Rectal smooth muscle tissue (tissue), 1 donor: ENCODE results near the gene SETD5.

Source experiments
- H3K27ac ChIP-seq: one replicate; pipeline ENCODE4 v1.7.0; 2013; ENCODE audit warnings: low read depth, low read length, inconsistent platforms
- H3K27me3 ChIP-seq: one replicate; pipeline ENCODE4 v1.7.0; 2013; ENCODE audit warnings: low read length; ENCODE audit not compliant: control insufficient read depth, insufficient read depth
- H3K36me3 ChIP-seq: one replicate; pipeline ENCODE4 v1.7.0; 2013; ENCODE audit warnings: low read length; ENCODE audit not compliant: control insufficient read depth, insufficient read depth
- H3K4me1 ChIP-seq: one replicate; pipeline ENCODE4 v1.7.0; 2013; ENCODE audit warnings: low read length; ENCODE audit not compliant: control insufficient read depth, insufficient read depth
- H3K4me3 ChIP-seq: one replicate; pipeline ENCODE4 v1.7.0; 2013; ENCODE audit warnings: low read length
- H3K9ac ChIP-seq: one replicate; pipeline ENCODE4 v1.7.0; 2013; ENCODE audit warnings: low read length

The SETD5 gene

DNA sequence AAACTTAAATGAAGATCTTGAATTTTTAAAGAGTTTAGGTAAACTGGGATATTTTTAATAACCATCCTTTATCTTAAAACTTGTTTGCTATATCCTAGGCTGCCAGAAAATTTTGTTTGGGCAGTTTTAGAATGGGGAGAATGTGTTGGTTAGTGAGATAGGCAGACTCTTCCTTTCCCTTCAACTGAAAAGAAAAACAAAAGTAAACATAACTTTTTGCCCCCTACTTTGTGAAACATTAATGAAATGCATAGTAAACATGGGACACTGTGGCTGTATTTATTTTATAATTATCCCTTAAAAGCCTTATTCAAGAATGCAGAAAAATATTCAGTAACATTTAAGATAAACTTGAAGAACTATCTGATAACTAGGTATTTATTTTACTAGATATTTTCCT lies 31.0 kb downstream of the SETD5 start:
- no peak overlapping the region for H3K9ac ChIP-seq
- no peak overlapping the region for H3K4me3 ChIP-seq
- peaks cover 19% of the 10 kb centered on the region for H3K36me3 ChIP-seq
- no peaks in the 10 kb centered on the region for H3K27me3 ChIP-seq
- H3K4me1 ChIP-seq, result peaks cover 13% of the 10 kb centered on the region
- no peak overlapping the region for H3K27ac ChIP-seq

DNA sequence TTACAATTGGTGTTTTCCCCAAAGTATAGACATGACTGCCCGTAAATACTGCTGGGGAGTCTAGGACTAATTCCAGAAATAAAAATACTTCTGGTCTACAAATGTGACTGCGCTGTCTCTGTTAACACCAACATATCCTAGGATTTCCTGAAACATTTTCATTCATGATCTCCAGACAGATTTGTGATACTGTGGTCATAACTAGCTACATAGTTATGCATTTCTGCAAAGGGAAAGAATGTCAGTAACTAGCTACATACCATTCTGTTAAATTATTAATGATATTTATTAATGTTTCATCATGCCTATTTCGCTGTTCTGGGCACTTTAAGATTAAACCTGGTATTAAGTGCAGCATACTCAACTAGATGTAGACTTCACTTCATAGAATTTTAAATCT lies 33.3 kb downstream of the SETD5 start:
- Histone ChIP-seq H3K9ac (no peak overlapping the region), H3K27me3 (no peaks in the 10 kb centered on the region), H3K27ac (no peak overlapping the region), H3K4me1 (peaks cover 4% of the 10 kb centered on the region), H3K36me3 (peaks cover 37% of the 10 kb centered on the region), H3K4me3 (no peak overlapping the region)

DNA sequence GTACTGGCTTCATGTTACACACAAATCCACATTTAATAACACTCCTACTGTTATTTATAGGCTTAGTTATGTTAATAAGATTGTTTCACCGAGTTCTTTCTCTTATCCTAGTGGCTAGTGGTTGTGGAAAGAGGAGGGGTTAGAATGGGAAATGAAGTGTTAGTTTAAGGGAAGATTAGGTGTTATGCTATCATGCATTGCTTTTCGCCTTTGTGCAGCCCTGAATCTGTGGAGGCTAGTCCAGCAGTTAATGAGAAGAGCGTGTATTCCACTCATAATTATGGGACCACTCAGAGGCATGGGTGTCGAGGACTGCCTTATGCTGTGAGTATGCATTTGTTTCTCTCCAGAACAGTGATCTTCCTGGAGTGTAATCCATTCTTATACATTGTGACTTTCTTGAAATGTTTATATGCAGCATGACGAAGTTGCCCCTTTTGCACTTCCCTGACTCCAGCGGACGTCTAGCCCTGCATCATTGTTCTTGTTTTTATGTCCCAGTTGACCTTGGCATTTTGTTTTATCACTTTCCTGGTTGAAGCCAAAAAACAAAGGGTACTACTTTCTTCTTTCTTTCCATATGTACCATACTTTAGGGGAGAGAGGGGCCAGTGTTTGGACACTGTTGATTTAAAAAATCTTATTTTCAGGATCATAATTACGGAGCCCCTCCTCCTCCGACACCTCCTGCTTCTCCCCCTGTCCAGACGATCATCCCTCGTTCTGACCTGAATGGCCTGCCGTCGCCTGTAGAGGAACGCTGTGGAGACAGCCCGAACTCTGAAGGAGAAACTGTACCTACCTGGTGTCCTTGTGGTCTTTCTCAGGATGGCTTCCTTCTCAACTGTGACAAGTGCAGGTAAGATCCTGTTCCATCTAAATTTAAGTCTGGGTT lies 36.5 kb downstream of the SETD5 start:
- Histone ChIP-seq H3K4me1 (no peaks in the 10 kb centered on the region), H3K27me3 (no peaks in the 10 kb centered on the region), H3K4me3 (no peak overlapping the region), H3K27ac (no peak overlapping the region), H3K36me3 (peaks cover 49% of the 10 kb centered on the region), H3K9ac (no peak overlapping the region)

DNA sequence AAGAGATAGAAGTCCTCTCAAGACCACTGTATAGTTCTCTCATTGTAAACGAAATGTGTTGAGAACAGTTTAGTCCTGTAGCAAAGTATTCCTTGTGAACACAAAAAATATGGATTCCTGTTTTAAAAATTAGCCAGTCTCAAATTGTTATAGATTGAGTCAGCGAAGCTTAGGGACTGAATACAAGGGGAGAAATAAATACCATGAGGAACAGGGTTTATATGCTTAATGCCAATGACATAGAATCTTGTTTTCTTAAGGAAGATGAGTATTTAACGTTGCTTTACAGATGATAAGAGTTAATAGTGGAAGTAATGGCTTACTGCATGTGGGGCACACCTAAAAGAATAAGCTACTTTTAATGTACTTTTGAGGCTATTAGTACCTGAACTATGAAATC lies 37.9 kb downstream of the SETD5 start:
- Histone ChIP-seq H3K4me3 (no peak overlapping the region), H3K4me1 (peaks cover 3% of the 10 kb centered on the region), H3K27me3 (no peaks in the 10 kb centered on the region), H3K9ac (no peak overlapping the region), H3K36me3 (peaks cover 46% of the 10 kb centered on the region), H3K27ac (no peak overlapping the region)

DNA sequence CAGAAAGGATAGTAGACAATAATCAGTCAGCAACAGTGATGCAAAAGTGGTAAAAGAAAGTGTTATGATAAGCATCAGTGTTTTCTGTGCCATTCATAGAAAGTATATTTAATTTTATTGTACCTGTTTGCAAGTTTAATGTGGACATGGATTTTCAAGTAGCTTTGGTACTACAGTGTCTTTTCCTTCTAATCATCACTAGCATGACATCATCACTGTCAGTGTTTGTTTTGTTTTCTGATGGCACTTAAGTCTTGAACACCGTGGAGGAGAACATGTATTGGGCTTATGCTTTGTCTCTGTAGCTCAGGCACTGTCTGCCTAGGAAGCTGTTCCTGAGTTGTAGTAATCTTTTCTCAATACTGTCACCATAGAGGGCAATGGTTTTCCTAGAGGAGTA lies 41.9 kb downstream of the SETD5 start:
- peaks cover 45% of the 10 kb centered on the region for H3K36me3 ChIP-seq
- H3K9ac ChIP-seq, result no peak overlapping the region
- H3K27ac ChIP-seq, result no peak overlapping the region
- H3K4me1 ChIP-seq, result peaks cover 6% of the 10 kb centered on the region
- H3K4me3 ChIP-seq, result no peak overlapping the region
- H3K27me3 ChIP-seq, result no peaks in the 10 kb centered on the region

DNA sequence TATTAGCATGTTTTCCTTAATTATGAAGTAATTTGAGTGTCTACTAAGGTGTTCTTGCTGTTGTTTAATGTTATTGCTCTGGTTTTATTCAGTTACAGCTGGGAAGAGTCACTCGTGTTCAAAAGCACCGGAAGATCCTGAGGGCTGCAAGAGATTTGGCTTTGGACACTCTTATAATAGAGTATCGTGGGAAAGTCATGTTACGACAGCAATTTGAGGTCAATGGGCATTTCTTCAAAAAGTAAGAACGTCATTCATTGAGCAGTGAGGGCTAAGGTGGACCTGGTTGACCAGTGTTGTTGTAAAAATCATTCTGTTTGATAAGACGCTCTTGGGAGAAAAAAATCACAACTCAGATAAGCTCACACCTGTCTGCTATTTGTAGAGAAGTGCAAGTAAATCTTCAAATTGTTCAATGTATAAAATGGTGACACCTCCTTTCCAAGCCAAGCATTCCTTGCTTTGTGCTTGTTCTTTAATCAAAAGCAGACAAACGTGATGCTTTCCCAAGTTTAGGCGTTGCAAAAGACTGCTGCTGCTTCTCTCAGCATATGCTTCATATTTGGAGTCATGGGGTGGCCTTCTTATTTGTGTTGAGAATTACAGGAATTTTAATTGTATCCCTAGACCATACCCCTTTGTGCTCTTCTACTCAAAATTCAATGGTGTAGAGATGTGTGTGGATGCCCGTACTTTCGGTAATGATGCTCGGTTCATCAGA lies 44.2 kb downstream of the SETD5 start:
- H3K4me3 ChIP-seq, result no peak overlapping the region
- H3K27ac ChIP-seq, result no peak overlapping the region
- no peaks in the 10 kb centered on the region for H3K27me3 ChIP-seq
- no peak overlapping the region for H3K9ac ChIP-seq
- H3K36me3 ChIP-seq, result peaks cover 39% of the 10 kb centered on the region
- H3K4me1 ChIP-seq, result peaks cover 6% of the 10 kb centered on the region

DNA sequence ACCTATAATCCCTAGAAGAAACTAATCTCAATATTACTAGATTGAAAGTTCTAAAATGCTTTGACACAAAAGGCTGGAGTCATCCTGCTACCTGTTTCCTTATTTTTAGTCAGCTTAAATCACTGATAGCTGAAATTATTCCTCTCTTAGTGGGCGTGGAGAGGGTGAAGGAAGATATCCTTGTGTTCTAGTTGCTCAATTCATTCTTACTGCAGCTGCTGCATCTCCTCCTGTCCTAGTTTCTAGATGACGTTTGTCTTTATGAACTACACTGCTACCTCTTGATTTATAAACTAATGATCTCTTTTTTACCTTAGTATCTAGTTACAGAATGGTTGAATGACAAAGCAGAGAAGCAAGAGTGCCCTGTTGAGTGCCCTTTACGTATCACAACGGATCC lies 50.7 kb downstream of the SETD5 start:
- H3K4me1 ChIP-seq, result no peaks in the 10 kb centered on the region
- no peaks in the 10 kb centered on the region for H3K27me3 ChIP-seq
- H3K27ac ChIP-seq, result no peak overlapping the region
- peaks cover 41% of the 10 kb centered on the region for H3K36me3 ChIP-seq
- no peak overlapping the region for H3K9ac ChIP-seq
- H3K4me3 ChIP-seq, result no peak overlapping the region

DNA sequence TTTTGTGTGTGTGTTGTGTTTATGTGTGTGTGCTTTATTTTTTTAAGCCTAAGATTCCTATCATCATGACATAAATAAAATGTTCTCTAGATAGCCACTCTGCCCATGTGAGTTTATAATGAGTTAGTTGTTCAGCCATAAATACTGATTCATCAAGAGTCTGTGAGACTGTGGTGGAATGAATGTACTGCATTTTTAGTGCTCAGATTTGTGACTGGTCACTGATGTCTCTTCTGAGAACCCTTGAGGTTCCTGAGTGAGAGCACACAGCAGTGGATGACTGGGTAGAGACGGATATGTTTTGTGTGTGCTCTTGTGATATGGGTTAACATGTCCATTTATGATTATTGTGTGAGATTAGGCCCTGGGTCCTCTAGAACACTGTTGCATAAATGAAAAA lies 51.2 kb downstream of the SETD5 start:
- peaks cover 41% of the 10 kb centered on the region for H3K36me3 ChIP-seq
- no peak overlapping the region for H3K9ac ChIP-seq

DNA sequence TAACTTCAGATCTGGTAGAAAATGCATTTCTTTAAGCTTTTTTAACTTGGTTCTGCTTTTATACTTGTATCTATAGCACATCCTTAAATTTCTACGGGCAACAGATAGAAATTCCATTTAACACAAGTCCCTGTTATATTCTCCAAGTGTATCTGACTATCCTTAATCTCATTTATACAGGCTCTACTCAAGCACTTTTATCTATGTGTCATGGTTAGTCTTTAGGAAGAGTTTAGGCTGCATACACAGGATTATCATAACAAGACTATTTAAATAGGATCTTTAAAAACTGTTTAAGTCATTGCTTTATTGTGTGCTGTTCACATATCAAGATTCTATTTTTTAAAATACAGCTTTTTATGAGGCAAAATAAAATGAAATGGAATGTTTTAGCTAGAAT lies 52.7 kb downstream of the SETD5 start:
- H3K4me1 ChIP-seq, result no peaks in the 10 kb centered on the region
- H3K4me3 ChIP-seq, result no peak overlapping the region
- H3K9ac ChIP-seq, result no peak overlapping the region
- H3K36me3 ChIP-seq, result peaks cover 37% of the 10 kb centered on the region
- no peaks in the 10 kb centered on the region for H3K27me3 ChIP-seq
- no peak overlapping the region for H3K27ac ChIP-seq

More for the DNA sequence above, 51.2 kb downstream of the SETD5 start:
- Histone ChIP-seq H3K27me3 (no peaks in the 10 kb centered on the region), H3K27ac (no peak overlapping the region), H3K4me1 (no peaks in the 10 kb centered on the region), H3K4me3 (no peak overlapping the region)

DNA sequence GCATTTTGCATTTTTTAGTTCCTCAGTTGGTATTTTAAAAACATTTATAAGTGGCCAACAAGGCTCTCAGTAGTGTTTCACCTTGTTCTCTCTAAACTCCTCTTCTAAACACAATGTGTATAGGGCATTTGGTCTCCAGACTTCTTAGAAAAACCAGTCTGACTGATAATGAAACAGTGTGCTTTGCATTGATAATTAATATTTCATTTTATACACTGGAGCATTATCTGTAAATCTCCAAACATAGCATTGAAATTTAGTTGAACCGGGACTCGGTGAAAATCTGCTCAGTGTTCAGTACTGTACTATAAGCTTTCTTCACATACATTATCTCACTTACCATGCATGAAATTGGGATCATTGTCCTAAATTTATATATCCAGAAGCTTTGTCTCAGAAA lies 53.6 kb downstream of the SETD5 start:
- no peaks in the 10 kb centered on the region for H3K27me3 ChIP-seq
- peaks cover 38% of the 10 kb centered on the region for H3K36me3 ChIP-seq
- no peak overlapping the region for H3K27ac ChIP-seq
- no peaks in the 10 kb centered on the region for H3K4me1 ChIP-seq
- no peak overlapping the region for H3K9ac ChIP-seq
- H3K4me3 ChIP-seq, result no peak overlapping the region

DNA sequence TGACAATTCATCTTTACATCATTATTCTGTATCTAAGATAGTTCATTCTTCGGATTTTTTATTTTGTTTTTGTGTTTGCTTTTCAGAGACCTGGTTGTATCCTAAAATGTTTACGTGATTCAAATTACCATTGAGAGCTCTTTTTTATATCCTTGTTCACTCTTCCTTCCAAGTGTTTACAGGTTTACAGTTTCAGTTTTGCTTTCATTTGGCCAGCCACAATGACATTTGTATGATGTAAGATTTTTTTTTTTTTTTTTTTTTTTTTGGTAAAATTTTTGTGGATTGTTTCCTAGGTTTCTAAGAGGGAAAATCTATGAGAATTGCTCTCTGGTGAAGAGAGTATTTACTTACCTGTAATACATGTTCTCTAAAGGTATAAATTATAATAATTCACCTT lies 55.0 kb downstream of the SETD5 start:
- Histone ChIP-seq H3K27me3 (no peaks in the 10 kb centered on the region), H3K36me3 (peaks cover 31% of the 10 kb centered on the region)

DNA sequence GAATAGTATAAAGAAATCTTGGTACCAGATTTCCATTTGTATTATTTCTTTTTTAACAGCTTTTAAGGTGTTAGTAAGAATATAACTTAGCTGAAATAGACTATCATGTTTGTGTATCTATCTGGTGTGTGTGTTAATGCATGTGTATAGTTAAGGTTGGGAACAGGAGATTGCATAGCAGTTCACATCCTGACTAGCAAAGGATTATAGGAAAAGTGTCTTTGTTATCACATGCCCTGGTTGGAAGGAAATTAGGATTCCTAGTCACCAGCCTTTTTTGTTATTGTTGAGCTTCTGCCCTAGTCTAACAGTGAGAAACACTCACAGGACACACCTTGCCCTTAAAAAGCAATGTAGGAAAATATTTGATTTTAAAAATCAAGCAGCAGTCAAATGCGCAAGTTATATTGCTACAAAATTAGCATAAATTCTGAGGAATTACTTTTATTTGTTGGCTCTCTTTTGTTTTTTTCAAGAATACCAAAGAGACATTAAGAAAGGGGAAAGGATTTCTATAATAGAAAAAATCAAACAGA lies 58.2 kb downstream of the SETD5 start:
- Histone ChIP-seq H3K9ac (no peak overlapping the region), H3K27ac (no peak overlapping the region), H3K4me1 (no peaks in the 10 kb centered on the region), H3K27me3 (no peaks in the 10 kb centered on the region), H3K36me3 (peaks cover 11% of the 10 kb centered on the region), H3K4me3 (no peak overlapping the region)

More for the DNA sequence above, 55.0 kb downstream of the SETD5 start:
- Histone ChIP-seq H3K4me3 (no peak overlapping the region), H3K9ac (no peak overlapping the region), H3K4me1 (no peaks in the 10 kb centered on the region), H3K27ac (no peak overlapping the region)
